ENCODE results near the gene TENT4B.

DNA sequence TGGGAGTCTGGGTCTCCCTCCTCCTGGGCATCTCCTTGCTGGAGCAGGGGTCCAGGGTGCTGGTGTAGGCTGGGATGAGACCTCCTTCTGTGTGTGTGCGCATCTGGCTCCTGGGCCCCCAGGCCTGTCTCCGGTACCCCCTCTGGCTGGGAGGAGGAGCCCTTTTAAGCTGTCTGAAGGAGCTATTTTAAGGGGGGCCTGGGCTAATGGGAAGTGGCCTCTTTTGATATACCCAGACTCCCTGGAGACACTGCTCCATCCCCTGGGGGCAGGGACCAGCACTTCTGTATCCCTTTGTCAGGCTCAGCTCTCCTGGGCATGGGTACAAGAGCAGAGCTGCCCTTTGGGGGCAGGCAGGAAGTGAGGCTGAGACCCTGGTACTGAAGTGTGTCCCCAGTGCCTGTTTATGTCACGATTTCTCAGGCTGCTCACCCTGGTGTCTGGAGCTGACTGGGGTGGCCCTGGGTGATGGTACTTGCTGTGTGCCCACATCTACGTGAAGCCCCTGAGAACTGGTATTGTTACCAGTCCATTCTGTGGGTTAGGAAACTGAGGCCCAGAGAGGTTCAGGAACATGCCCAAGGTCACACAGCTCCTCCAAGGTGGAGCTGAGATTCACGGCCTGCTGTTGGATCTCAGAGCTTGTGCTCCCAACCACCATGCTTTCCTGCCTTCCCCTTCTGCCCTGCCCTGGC lies 119.7 kb downstream of the TENT4B start:
- no peak for TF ChIP-seq FOXK2 (IDR thresholded peaks at IDR 0.05)
- no peak for TF ChIP-seq FOXA1 (IDR thresholded peaks at IDR 0.05)
